Ishikawa (cell line): ENCODE measurements around the gene ATP2B2.

Experiments
- CEBPB ChIP-seq: IDR thresholded peaks from 2 replicates; pipeline ENCODE4 v1.6.1; 2012
- CREB1 ChIP-seq: IDR thresholded peaks from 2 replicates; pipeline ENCODE4 v1.6.1; 2012; ENCODE audit warnings: low read depth
- EGR1 ChIP-seq: IDR thresholded peaks from 2 replicates; pipeline ENCODE4 v1.6.1; 2012
- EP300 ChIP-seq: IDR thresholded peaks from 2 replicates; pipeline ENCODE4 v1.6.1; 2012; ENCODE audit warnings: borderline replicate concordance
- FOXM1 ChIP-seq: IDR thresholded peaks from 2 replicates; pipeline ENCODE4 v1.6.1; 2012; ENCODE audit warnings: low read depth, borderline replicate concordance
- NFIC ChIP-seq: IDR thresholded peaks from 2 replicates; pipeline ENCODE4 v1.6.1; 2012
- RAD21 ChIP-seq: IDR thresholded peaks from 2 replicates; pipeline ENCODE4 v1.6.1; 2012; ENCODE audit warnings: low read depth
- TAF1 ChIP-seq: IDR thresholded peaks from 2 replicates; pipeline ENCODE4 v1.6.1; 2012; ENCODE audit warnings: low read depth, mild to moderate bottlenecking
- TCF12 ChIP-seq: IDR thresholded peaks from 2 replicates; pipeline ENCODE4 v1.6.1; 2012; ENCODE audit warnings: low read depth
- TEAD4 ChIP-seq: IDR thresholded peaks from 2 replicates; pipeline ENCODE4 v1.6.1; 2012
- YY1 ChIP-seq: IDR thresholded peaks from 2 replicates; pipeline ENCODE4 v1.6.1; 2012; ENCODE audit warnings: low read depth
- ZBTB7A ChIP-seq: IDR thresholded peaks from 2 replicates; pipeline ENCODE4 v1.6.1; 2012; ENCODE audit warnings: low read depth
- TF ChIP-seq, protein P1 (sequence below): IDR thresholded peaks from 2 replicates; pipeline ENCODE4 v1.6.1; 2012
- TF ChIP-seq, protein P2 (sequence below): IDR thresholded peaks from 2 replicates; pipeline ENCODE4 v1.6.1; 2012
- TF ChIP-seq, protein P3 (sequence below): IDR thresholded peaks from 2 replicates; pipeline ENCODE4 v1.6.1; 2012; ENCODE audit warnings: low read depth, mild to moderate bottlenecking

ATP2B2 gene

GRCh38 chr3:10400050-10400748 is 105.2 kb downstream of the ATP2B2 start:
- TF ChIP-seq YY1 (no peak), TEAD4 (no peak)

DNA sequence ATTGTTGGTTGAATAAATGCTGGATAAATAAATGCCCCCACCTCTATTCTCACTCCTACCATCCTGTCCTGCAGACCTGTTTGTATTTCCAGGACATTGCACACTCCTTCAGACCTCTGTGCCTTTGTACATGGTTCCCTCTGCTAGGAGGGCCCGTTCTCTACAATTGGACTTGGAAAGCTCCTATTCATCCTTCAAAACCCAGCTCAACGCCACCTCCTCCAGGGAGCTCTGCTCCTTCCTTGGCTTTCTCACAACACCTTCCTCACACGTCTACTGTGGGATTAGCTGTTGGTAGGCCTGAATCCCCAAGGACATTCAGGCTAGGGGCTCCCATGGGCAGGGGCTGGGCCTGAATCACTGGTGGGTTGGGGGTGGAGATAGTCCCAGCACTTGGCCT is 105.8 kb downstream of the ATP2B2 start:
- no peak for TF ChIP-seq NFIC
- TF ChIP-seq RAD21 = no peak
- no peak for TF ChIP-seq ZBTB7A
- TF ChIP-seq TAF1 = no peak
- TF ChIP-seq, protein P1, sequence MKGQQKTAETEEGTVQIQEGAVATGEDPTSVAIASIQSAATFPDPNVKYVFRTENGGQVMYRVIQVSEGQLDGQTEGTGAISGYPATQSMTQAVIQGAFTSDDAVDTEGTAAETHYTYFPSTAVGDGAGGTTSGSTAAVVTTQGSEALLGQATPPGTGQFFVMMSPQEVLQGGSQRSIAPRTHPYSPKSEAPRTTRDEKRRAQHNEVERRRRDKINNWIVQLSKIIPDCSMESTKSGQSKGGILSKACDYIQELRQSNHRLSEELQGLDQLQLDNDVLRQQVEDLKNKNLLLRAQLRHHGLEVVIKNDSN = no peak
- no peak for TF ChIP-seq EGR1
- TF ChIP-seq, protein P2, sequence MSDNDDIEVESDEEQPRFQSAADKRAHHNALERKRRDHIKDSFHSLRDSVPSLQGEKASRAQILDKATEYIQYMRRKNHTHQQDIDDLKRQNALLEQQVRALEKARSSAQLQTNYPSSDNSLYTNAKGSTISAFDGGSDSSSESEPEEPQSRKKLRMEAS = no peak
- TF ChIP-seq YY1 = no peak
- TF ChIP-seq TEAD4 = no peak
- TF ChIP-seq FOXM1 = no peak
- TF ChIP-seq TCF12 = no peak
- TF ChIP-seq, protein P3, sequence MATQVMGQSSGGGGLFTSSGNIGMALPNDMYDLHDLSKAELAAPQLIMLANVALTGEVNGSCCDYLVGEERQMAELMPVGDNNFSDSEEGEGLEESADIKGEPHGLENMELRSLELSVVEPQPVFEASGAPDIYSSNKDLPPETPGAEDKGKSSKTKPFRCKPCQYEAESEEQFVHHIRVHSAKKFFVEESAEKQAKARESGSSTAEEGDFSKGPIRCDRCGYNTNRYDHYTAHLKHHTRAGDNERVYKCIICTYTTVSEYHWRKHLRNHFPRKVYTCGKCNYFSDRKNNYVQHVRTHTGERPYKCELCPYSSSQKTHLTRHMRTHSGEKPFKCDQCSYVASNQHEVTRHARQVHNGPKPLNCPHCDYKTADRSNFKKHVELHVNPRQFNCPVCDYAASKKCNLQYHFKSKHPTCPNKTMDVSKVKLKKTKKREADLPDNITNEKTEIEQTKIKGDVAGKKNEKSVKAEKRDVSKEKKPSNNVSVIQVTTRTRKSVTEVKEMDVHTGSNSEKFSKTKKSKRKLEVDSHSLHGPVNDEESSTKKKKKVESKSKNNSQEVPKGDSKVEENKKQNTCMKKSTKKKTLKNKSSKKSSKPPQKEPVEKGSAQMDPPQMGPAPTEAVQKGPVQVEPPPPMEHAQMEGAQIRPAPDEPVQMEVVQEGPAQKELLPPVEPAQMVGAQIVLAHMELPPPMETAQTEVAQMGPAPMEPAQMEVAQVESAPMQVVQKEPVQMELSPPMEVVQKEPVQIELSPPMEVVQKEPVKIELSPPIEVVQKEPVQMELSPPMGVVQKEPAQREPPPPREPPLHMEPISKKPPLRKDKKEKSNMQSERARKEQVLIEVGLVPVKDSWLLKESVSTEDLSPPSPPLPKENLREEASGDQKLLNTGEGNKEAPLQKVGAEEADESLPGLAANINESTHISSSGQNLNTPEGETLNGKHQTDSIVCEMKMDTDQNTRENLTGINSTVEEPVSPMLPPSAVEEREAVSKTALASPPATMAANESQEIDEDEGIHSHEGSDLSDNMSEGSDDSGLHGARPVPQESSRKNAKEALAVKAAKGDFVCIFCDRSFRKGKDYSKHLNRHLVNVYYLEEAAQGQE = no peak
- TF ChIP-seq CREB1 = no peak
- no peak for TF ChIP-seq EP300
- no peak for TF ChIP-seq CEBPB

DNA sequence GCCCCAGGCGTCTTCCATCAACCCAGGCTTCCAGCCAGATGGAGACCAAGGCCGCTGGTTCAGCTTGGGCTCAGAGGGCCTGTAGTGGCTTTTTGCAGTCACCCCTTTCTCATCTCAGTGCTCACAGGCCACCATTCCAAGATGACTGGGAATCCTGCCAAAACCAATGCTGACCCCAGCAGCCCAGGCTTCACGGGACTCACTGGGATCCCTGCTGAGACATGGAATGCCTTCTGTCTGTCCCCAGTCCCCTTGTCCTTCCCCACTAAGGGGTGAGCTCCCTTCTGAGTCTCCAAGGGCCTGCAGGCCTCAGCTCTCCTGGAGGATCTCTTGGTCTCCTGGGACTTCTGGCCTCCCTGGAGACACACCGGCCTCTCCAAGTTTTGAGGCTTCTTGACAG is 107.0 kb downstream of the ATP2B2 start:
- TF ChIP-seq, protein P2 = no peak
- TF ChIP-seq, protein P3 = no peak
- TF ChIP-seq NFIC (no peak), YY1 (no peak), TEAD4 (no peak), TCF12 (no peak), EP300 (no peak), CREB1 (no peak), RAD21 (no peak)
- TF ChIP-seq, protein P1 = no peak

- no peak for TF ChIP-seq FOXM1
- TF ChIP-seq TCF12 = no peak
- no peak for TF ChIP-seq TEAD4
- TF ChIP-seq, protein P1 = no peak
- TF ChIP-seq NFIC = no peak
- TF ChIP-seq TAF1 = no peak
- TF ChIP-seq, protein P3 = no peak
- TF ChIP-seq RAD21 = no peak
- TF ChIP-seq CREB1 = no peak
Measured at GRCh38 chr3:10397879-10398278, 107.5 kb downstream of the ATP2B2 start.
